CD4-positive, alpha-beta T cell treated with Interleukin-21 for 1 hour (primary cell): Measurements from ENCODE around the gene ELAVL1.

ENCODE experiments used
- DNase-seq: peaks from one replicate; pipeline ENCODE4 v3.0.0-alpha.2; 2020

Gene ELAVL1

GRCh38 chr19:7983995-7984837, 21.2 kb downstream of the ELAVL1 start:
- DNase-seq = no peak

GRCh38 chr19:7983286-7983950, 22.0 kb downstream of the ELAVL1 start:
- no peak for DNase-seq

GRCh38 chr19:7982651-7983099, 22.8 kb downstream of the ELAVL1 start:
- DNase-seq = no peak

- DNase-seq = no peak
Measured at GRCh38 chr19:7982103-7982502, 23.3 kb downstream of the ELAVL1 start.

- no peak for DNase-seq
Measured at GRCh38 chr19:7981661-7982060, 23.8 kb downstream of the ELAVL1 start.

GRCh38 chr19:7981199-7981598, 24.2 kb downstream of the ELAVL1 start:
- no peak for DNase-seq

GRCh38 chr19:7980635-7981121, 24.8 kb downstream of the ELAVL1 start:
- DNase-seq = no peak

- no peak for DNase-seq
Measured at GRCh38 chr19:7980168-7980567, 25.3 kb downstream of the ELAVL1 start.

GRCh38 chr19:7979559-7979958, 25.9 kb downstream of the ELAVL1 start:
- no peak for DNase-seq

GRCh38 chr19:7979011-7979410, 26.4 kb downstream of the ELAVL1 start:
- DNase-seq = no peak

- no peak for DNase-seq
Measured at GRCh38 chr19:7978179-7978825, 27.1 kb downstream of the ELAVL1 start.

- DNase-seq = no peak
Measured at GRCh38 chr19:7977723-7978040, 27.8 kb downstream of the ELAVL1 start.

- DNase-seq = no peak
Measured at GRCh38 chr19:7977021-7977722, 28.3 kb downstream of the ELAVL1 start.

- DNase-seq = no peak
Measured at GRCh38 chr19:7976461-7976860, 29.0 kb downstream of the ELAVL1 start.

GRCh38 chr19:7975037-7975436, 30.4 kb downstream of the ELAVL1 start:
- no peak for DNase-seq

GRCh38 chr19:7973883-7974282, 31.6 kb downstream of the ELAVL1 start:
- no peak for DNase-seq

GRCh38 chr19:7971553-7972520, 33.6 kb downstream of the ELAVL1 start:
- no peak for DNase-seq

GRCh38 chr19:7970716-7971448, 34.6 kb downstream of the ELAVL1 start:
- DNase-seq = peak; percentile 20

GRCh38 chr19:7969555-7969939, 35.9 kb downstream of the ELAVL1 start:
- DNase-seq = no peak

- no peak for DNase-seq
Measured at GRCh38 chr19:7968796-7969554, 36.5 kb downstream of the ELAVL1 start.
